AG08395 (cell line): ENCODE results near the gene RIPPLY3.
"Not testable (repeated sequence)": the region's sequence is repeated elsewhere in the genome, so short reads cannot be mapped to it uniquely, and the experiment has no call there.

Experiments used
- DNase-seq: peaks from one replicate; pipeline ENCODE4 v3.0.0; 2012; ENCODE audit warnings: mixed read lengths, low spot score

RIPPLY3 gene

DNA sequence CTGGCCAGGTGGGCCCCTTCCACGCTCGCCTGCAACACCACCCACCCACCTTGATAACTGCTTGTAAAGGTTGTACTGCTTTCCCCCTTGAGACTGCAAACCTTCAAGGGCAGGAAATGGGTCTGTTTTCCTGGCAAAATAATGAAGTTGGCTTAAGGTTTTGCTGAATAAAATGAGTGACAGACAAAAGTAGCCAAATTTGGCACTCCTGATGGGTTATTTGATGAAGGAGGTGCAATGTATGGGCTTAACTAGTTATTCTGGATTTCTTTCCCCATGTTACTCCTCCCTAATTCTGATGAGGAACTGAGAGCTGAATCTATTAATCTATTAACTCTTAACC, 25.5 kb upstream of the RIPPLY3 start:
- no peak for DNase-seq

DNA sequence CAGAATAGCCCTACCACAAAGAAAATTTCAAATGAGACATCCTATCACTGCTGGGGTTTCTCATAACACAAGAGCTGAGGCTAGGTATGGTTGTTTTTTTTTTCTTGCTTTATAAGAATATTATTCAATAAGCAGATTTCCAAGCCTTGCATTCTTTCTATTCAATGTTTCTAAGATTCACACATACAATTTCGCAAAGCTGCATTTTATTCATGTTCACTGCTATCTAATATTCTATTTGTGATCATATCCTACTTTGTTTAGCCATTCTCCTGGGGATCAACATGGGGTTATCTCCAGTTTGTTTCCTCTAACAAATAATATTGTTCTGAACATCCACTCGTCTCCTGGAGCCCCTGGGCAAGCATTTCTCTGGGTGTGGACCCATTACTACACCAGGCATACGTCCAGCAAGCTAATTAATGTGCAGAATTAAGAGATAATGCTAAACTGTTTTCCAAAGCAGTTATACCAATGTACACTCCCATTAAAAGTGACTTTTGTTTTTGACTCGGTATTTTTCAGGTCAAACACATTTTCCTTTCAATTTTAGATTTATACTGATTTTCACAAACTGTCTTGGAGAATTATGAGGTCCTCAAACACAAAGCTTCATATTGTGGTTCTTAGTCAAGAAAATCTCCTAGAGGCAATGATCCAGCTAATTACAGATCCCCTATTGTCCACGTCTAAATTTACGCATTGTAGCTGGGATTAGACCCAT, 24.4 kb upstream of the RIPPLY3 start:
- DNase-seq: no peak

DNA sequence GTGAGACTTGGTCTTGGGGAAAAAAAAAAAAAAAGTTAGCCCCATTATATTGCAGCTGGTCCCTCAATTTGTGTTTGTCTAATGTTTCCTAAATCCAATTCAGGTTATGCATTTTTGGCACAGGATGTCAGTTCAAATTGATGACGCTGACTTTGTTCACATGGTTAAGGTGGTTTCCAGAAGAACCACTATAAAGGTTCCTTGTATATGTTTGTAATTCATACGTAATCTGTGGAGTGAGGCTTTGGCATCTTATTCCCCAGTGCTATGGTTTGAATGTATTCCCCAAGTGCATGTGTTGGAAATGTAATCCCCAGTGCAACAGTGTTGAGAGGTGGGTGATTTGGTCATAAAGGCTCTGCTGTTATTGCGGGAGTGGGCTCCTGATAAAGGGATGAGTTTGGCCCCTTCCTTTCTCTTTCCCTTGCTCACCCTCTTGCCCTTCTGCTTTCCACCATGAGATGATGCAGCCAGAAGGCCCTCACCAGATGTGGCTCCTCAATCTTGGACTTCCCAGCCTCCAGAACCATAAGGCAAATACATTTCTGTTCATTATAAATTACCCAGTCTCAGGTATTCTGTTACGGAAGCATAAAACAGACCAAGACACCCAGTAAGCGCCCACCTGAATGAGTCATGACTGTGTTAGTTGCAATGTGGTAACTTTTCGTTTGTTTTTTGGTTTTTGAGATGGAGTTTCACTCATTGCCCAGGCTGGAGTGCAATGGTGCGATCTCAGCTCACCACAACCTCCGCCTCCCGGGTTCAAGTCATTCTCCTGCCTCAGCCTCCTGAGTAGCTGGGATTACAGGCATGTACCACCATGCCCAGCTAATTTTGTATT, 20.5 kb upstream of the RIPPLY3 start:
- DNase-seq: no peak

DNA sequence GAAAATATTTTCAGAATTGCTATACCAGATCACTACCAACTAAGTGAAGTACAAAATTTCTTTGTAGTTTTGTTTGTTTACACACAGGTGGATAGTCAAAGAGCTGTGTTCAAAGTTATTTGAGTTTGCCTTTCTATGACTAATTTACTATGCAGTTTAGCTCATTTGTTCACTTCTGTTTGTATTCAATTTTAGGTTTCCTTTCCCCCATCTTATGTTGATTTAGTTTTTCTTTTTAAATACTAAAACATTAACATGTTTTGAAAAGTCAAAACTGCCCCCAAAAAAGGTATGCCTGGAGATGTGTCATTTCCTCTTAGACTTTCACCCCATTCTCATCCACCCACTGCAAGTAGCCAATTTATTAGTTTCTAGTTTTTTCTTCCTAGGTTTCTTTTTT, 18.7 kb upstream of the RIPPLY3 start:
- no peak for DNase-seq

DNA sequence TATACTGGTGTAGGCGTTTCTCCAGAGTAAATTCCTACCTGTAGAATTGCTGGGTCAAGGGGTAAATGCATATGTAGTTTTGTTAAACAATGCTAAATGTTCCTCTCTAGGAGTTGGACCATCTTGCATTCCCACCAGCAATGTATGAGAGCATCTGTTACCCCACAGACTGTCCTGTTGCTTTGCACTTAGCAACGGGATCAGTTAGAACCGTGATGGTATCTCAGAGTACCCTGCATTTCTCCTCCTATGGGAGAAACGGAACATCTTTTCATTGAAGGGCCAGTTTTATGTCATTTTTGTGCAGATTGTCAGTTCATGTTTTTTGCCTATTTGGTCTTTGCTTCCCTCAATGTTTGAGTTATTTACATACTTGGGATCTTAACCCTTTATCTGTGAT, 18.0 kb upstream of the RIPPLY3 start:
- no peak for DNase-seq

DNA sequence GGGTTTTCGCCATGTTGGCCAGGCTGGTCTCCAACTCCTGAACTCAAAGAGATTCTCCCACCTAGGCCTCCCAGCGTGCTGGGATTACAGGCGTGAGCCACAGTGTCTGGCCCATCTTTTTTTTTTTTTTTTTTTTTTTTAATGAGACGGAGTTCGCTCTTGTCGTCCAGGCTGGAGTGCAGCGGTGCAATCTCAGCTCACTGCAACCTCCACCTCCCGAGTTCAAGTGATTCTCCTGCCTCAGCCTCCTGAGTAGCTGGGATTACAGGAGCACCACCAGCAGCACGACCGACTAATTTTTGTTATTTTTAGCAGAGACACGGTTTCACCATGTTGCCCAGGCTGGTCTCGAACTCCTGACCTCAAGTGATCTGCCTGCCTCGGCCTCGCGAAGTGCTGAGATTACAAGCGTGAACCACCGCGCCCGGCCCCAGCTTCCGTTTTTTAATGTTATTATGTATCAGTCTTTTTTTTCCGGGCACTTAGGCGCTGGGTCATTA, 17.3 kb upstream of the RIPPLY3 start:
- DNase-seq: not testable (repeated sequence)

DNA sequence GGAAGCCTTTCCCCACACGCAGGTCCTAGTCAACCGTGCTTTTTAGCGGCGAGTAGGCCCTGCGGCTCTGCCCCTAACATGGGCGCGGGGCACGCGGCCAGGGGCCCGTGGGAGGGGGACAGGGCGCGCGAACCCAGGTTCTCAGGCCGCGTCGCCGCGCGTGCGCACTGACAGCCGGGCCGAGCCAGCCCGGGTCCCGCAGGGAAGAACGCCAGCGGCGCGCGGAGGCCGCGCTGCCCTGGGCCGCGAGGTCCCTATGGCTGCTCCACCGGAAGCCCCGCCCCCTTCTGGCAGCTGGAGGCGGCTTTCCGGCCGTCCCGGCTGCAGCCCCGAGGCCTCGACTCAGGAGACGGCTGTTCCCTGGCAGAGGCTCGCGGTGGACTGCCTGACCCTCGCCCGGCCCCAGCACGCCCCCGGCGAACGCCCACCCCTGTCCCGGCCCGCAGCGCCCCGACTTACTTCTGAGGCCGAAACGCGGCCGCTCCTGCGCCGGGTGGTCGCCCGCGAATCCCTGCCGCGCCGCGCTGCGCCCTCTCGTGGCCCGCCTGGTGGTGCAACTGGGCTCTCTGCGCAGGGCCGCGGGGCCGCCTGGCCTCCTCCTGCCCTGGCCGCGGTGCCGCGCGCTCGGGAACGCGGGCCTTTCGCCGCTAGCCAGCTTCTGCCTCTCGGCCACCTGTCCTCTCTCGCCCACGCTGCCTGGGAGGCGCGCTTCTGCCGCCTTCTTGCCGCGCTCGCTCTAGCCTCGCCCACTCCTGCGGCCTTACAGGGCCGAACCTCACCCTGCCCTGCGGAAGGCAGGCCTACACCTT, 16.6 kb upstream of the RIPPLY3 start:
- DNase-seq: peak; percentile 99

DNA sequence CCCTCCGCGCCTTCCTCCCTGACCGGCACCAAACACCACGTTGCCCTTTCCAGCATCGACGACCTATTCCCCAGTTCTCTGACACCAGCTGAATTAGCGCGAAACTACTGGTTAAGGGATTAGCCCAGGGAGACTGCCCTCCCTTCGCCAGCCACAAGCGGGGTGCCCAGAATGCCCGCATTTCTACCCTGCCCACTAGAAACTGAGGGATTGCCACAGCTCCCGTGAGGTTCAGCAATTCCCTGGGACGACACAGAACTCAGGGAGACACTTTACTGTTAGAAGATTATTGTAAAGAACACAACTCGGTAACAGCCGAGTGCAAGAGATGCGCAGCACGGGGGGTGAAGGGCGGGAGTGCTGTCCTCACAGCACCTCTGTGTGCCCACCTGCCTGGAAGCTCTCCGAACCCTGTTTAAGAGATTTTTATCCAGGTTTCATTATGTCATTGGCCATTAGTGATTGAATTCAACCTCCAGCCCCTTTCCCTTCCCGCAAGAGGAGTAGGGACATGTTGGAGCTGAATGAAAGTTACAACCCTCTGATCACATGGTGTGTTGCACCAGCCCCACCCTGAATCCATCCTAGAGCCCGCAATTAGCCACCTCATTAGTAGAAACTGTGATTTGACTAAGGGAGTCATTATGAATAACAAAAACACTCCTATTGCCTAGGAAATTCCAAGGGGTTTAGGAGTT, 15.8 kb upstream of the RIPPLY3 start:
- no peak for DNase-seq

DNA sequence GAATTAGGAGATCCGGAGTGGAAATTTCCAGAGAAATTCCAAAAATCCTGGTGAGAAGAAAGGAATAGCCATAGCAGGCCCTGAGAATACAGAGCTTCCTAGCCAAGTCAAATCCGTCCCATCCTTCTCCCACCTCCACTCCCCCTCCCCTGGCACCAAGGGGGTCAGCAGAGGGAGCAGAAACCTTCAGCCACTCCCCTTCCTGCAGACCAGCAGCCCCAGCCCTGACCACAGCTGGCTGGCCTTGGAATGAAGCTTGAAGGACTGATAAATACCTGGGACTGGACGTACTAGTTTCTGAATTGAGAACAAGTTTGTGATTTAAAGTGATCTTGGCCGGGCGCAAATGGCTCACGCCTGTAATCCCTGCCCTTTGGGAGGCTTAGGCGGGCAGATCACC, 13.8 kb upstream of the RIPPLY3 start:
- no peak for DNase-seq

DNA sequence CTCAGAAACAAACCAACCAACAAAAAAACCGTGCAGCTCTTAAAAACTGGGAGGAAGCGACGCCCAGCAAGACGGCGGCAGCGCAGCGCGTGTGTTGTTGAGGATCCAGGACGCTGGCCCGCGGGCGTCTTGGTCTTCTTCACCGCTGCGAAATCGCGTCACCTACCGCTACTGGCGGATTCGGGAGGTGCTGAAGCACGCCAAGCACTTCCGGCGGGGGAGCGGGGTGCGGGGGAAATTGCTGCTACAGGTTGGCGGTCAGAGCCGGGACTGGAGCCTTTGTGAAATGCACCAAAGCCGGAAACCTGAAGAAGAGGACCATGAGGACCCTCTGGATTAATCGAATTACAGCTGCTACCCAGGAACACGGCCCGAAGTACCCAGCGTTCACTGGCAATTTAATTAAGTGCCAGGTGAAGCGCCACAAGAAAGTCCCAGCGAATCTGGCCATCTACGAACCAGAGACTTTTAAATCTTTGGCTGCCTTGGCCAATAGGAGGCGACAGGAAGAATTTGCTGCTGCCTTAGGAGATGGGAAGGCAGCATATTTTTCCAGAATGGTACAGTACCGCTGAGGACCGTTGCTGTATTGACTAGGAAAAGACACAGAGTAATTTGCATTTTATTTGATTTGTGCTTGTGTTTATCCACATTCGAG, 11.9 kb upstream of the RIPPLY3 start:
- DNase-seq: no peak

DNA sequence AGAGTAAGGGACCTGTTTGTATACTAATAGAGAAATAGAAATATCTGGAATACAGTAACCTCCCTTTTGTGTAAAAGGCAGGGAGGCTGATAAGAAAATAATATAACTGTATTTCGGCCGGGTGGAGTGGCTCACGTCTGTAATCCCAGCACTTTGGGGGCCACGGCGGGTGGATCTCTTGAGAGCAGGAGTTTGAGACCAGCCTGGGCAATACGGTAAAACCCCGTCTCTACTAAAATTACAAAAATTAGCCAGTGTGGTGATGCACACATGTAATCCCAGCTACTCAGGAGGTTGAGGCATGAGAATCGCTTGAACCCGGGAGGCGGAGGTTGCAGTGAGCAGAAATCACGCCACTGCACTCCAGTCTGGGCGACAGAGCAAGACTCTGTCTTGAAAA, 11.2 kb upstream of the RIPPLY3 start:
- DNase-seq: not testable (repeated sequence)

DNA sequence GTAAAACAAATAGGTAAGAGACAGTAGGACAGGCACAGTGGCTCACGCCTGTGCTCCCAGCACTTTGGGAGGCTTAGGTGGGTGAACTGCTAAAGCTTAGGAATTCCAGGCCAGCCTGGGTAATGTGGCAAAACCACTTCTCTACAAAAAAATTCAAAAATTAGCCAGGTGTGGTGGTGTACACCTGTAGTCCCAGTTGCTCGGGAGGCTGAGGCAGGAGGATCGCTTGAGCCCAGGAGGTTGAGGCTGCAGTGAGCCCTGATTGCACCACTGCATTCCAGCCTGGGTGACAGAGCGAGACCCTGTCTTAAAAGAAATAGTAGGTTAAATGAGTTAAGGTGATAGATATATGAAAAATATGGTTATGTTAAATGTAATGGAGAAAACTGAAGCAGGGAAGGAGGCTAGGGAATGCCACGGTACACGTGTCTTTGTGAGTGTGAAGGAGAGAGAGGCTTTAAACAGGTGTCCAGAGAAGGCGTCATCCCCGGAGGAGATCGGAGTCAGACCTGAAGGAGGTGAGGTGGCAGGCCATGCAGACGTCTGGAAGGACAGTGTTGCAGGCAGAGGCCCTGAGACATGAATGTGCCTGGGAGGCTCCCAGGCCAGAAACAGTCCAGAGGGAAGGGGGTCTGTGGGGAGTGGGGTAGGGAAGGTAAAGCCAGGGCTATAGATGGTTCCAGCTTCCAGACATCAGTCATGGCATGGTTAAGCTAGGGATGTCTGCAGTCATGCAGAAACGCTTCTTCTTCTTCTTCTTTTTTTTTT, 7.2 kb upstream of the RIPPLY3 start:
- no peak for DNase-seq

DNA sequence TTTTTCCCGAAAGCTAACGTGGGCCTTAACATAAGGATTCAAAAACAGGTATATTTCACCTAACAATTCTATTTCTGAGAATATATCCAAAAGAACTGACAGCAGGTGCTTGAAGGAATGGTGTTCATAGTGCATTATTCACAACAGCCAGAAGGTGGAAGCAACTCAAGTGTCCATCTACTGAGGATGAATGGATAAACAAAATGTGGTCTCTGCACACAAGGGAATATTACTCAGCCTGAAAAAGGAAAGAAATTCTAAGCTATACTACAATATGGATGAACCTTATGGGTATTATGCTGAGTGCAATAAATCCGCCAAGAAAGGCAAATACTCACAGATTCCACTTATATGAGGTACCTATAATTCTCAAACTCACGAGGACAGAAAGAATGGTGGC, 6.1 kb upstream of the RIPPLY3 start:
- DNase-seq: no peak

DNA sequence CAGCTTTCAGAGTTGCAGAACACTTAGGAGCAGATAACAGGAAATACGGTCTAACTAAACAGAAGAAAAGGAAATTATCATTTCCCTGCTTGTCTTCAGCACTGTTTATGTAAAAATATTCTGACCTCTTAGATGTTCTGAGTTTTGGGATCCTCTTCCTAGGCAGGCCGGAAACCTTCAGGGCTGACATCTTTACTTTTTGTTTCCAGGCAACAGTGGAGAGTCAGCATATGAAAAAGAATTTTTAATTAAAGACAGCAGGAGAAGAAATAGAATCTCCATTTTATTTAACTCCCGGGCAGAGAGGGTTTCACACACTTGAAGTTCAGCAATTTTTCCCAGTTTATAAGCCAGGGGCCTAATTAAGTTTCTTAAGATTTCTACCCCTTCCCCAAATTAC, 5.1 kb upstream of the RIPPLY3 start:
- peak; percentile 32 for DNase-seq

DNA sequence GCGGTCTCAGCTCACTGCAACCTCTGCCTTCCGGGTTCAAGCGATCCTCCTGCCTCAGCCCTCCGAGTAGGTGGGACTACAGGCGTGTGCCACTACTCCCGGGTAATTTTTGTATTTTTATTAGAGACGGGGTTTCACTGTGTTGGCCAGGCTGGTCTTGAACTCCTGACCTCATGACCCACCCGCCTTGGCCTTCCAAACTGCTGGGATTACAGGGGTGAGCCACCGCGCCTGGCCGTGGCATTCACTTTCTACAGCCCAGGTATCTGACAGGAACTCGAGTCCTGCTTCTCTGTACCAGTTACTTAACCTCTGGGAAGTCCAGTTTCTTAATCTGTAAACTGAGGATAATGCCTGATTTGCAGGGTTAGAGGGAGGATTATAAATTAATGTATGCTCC, 3.7 kb upstream of the RIPPLY3 start:
- not testable (repeated sequence) for DNase-seq

DNA sequence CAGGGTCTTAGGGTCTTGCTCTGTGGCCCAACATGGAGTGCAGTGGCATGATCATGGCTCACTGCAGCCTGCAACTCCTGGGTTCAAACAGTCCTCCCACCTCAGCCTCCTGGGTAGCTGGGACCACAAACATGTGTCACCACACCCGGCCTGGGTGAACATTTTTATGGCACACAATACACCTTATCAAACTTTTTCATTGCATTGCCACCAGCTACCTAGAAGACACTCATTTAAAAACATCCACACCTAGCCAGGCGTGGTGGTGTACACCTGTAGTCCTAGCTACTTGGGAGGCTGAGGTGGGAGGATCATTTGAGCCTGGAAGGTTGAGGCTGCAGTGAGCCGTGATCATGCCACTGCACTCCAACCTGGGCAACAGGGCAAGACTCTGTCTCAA, 2.6 kb upstream of the RIPPLY3 start:
- DNase-seq: not testable (repeated sequence)

DNA sequence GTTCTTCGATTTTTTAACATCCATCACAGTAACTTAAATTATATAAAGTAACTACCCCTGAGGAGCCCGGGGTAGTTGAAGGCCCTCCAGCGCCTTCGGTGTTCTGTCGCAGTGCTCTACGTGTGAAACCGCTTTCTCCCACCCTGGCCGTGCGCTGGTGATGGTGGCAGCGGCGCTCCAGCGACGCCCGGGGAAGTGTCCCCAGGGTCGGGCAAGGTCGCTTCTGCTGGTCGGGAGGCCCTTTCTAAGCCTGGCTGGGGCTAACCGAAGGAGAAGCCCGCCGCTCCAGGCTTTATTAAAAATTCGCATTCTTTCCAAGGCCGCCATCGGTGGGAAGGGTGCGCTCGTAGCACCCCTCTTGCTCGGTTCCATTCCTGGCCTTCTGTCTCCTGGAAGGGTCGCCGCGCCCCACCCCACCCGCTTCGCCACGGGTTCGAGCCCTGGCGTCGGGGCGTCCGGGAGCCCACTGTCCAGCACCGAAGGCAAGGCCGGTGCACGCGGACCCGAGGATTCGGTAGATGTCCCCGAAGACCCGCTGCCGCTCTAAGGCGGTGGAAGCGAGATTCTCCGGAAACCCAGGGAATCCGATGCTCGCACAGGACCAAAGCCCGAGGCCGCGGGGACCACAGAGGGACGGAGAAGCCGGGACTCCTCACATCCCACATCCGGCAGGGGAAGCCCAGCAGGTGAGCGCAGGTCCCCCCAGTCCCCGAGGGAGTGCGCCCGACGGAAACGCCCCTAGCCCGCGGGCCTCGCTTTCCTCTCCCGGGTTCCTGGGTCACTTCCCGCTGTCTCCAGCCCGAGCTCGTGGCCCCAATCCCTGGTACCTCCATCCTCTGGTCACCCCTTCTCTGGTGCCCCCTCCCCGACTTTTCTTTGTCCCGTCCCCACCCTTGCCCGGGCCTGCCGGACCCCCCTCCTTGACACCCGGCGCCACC, 685 bp upstream of the RIPPLY3 start:
- no peak for DNase-seq

DNA sequence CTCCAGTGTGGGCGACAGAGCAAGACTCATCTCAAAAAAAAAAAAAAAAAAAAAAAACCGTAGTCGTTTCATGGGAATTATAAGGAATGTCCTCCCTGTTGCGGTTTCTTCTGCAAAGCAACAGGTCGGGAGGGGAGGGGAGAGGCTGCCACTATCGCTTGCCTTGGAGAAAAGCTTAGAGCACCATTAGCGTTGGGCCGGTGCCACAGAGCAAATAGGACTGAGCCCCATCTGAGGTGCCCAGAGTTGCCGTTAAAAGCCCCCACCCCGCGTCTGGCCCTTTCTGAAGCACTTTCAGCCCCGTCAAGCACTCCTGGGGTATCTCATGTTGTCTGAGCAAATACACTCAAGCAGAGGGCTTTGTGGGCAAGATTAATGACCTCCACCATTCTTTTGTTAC, 2.2 kb downstream of the RIPPLY3 start:
- no peak for DNase-seq

DNA sequence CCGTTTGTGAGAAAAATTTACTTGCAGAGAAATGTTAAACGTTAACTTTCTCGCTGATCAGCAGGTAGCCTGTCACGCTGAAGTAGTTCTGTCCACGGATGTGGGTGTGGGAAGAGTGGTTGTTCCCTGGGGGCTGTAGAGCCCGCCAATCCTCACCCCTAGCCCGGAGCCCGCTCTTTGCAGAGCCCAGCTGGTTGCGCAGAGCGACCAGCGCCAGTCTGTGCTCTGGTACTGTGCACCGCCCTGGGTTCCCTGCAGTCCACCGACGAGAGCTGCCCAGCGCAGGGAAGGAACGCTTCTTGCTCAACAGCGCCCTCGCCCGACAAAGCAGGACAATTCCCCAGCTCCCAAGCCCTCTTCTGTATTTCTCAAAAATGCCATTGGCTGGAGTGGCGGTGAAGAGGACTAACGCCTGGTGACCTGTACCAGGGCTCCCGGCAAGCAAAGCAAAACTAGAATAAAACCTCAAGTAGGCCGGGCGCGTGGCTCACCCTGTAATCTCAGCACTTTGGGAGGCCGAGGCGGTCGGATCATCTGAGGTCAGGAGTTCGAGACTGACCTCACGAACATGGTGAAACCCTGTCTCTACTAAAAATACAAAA, 3.3 kb downstream of the RIPPLY3 start:
- peak; percentile 87 for DNase-seq
